Measurements from ENCODE around the gene CPEB4. TPM values are rescaled to one million over a fixed set of nuclear protein-coding genes. Genes with fewer than 3 reads are reported as not detected.

CPEB4 gene
- total and polyA plus RNA-seq, 2 of the 8 experiments (the other 6 are each of a cell fraction or from before 2014, with no cell fraction given) = 8.4 to 13.4 TPM

GRCh38 chr5:173888473-173889131 is 453 bp downstream of the CPEB4 start:
- no peak overlapping the region for H3K4ac ChIP-seq (replicated peaks; ENCODE audit: insufficient read length, low read depth, low read length)
- H2AFZ ChIP-seq (ENCODE audit: low read length) = no peak overlapping the region
- DNase-seq (ENCODE audit: low read depth in 1 of 2, low spot score in 2 of 2) = no peak
- 6% methylated on average over 25 of the region's 37 CpGs; no CpG with 5 or more reads in 1 of the 2 experiments for WGBS, 2 experiments (ENCODE audit: extremely low coverage in 1 of 2, insufficient coverage in 1 of 2, insufficient read length in 1 of 2, insufficient replicate concordance in 2 of 2, low coverage in 1 of 2, low lambda C conversion rate in 2 of 2, missing lambda C conversion rate in 1 of 2)
- no peak overlapping the region for H2BK15ac ChIP-seq (ENCODE audit: low read length)
- no peaks in the 10 kb centered on the region for H3K9me3 ChIP-seq (ENCODE audit: insufficient read depth in 2 of 2, low read depth in 1 of 2, low read length in 1 of 2)
- H3K4me2 ChIP-seq (ENCODE audit: insufficient read depth in 1 of 2, low read depth in 2 of 2, low read length in 2 of 2) = peak overlapping the region; percentile 75 to 85
- no peak overlapping the region; the same call in 1 of the 2 replicates for H4K8ac ChIP-seq (ENCODE audit: extremely low read depth, insufficient read depth, low read length)
- ChIA-PET POLR2A (ENCODE audit: partially characterized antibody) (interaction anchor here (0.6 to 1.5 kb wide), 10 partner anchors 12 to 198 kb away, joined by 3 to 16 read pairs (median 3); no protein-coding TSS in a partner anchor), CTCF (ENCODE audit: partially characterized antibody) (interaction anchor here (0.9 to 1.0 kb wide), 2 partner anchors 36 to 93 kb away, joined by 3 read pairs; no protein-coding TSS in a partner anchor)
- H4K5ac ChIP-seq (ENCODE audit: insufficient read length, low read depth, low read length) = no peak overlapping the region
- H3K27ac ChIP-seq (ENCODE audit: low read depth, low read length) = no peak overlapping the region
- FAIRE-seq = no peak
- no peaks in the 10 kb centered on the region for H3K36me3 ChIP-seq (ENCODE audit: control insufficient read depth in 2 of 4, insufficient read depth in 4 of 4, low read length in 3 of 4)
- no peak overlapping the region for H2BK20ac ChIP-seq (ENCODE audit: low read length)
- H3K9ac ChIP-seq (replicated peaks in 1 of 4; ENCODE audit: extremely low read depth in 1 of 4, low read depth in 3 of 4, low read length in 3 of 4) = peak overlapping the region in 1 of 4 experiments; percentile 73; a peak in 3 of 7 replicates
- H3K79me1 ChIP-seq (ENCODE audit: low read depth, low read length) = no peaks in the 10 kb centered on the region
- no peak overlapping the region for H2BK5ac ChIP-seq (ENCODE audit: low read depth, low read length)
- H4K20me1 ChIP-seq (replicated peaks in 1 of 2; ENCODE audit: control insufficient read depth in 1 of 2, insufficient read depth in 2 of 2, low read length in 2 of 2) = no peaks in the 10 kb centered on the region
- peaks cover 0 to 22% of the 10 kb centered on the region in 2 experiments; a peak in 2 of 4 replicates for H3K79me2 ChIP-seq (ENCODE audit: control insufficient read depth in 1 of 2, insufficient read depth in 2 of 2, low read length in 2 of 2)
- no peak overlapping the region for H2BK12ac ChIP-seq (ENCODE audit: low read depth, low read length)
- no peak overlapping the region for H2BK120ac ChIP-seq (replicated peaks; ENCODE audit: low read depth, low read length)
- H3K4me1 ChIP-seq (replicated peaks in 1 of 4; ENCODE audit: control insufficient read depth in 3 of 4, insufficient read depth in 4 of 4, low read length in 3 of 4) = peaks cover 3 to 10% (median 7%) of the 10 kb centered on the region in 4 experiments
- H3K56ac ChIP-seq (replicated peaks; ENCODE audit: insufficient read length, low read depth, low read length) = no peak overlapping the region
- H3K27me3 ChIP-seq (replicated peaks in 1 of 4; ENCODE audit: control insufficient read depth in 3 of 4, extremely low read depth in 1 of 4, insufficient read depth in 3 of 4, low read length in 3 of 4) = no peaks in the 10 kb centered on the region
- no peak overlapping the region for H4K91ac ChIP-seq (replicated peaks; ENCODE audit: insufficient read length, low read length)
- H2AK5ac ChIP-seq (ENCODE audit: low read depth, low read length) = no peak overlapping the region
- H3K4me3 ChIP-seq (ENCODE audit: extremely low read depth in 1 of 4, insufficient read depth in 2 of 4, low read depth in 3 of 4, low read length in 4 of 4) = peak overlapping the region; percentile 47 to 87 (median 68)
- no peak overlapping the region for H3K23ac ChIP-seq (ENCODE audit: insufficient read length)
- no peak overlapping the region for H3K14ac ChIP-seq (ENCODE audit: insufficient read length)
- no peak overlapping the region for H3K18ac ChIP-seq (ENCODE audit: extremely low read depth, low read length)
- peaks cover 5% of the 10 kb centered on the region for H3K23me2 ChIP-seq (ENCODE audit: low read depth, low read length)
- TF ChIP-seq EP300 (IDR thresholded peaks at IDR 0.05; ENCODE audit: borderline replicate concordance in 1 of 2, low read depth in 2 of 2, low read length in 2 of 2) = no peak
- TF ChIP-seq RFX5 (IDR thresholded peaks at IDR 0.05; ENCODE audit: borderline replicate concordance, low read depth, low read length) = no peak
- peak; percentile 1 for TF ChIP-seq CTBP2 (IDR thresholded peaks at IDR 0.05; ENCODE audit: borderline replicate concordance, insufficient read depth, insufficient read length, low read length)
- TF ChIP-seq ZNF274 (IDR thresholded peaks at IDR 0.05; ENCODE audit: borderline replicate concordance, extremely low read depth, low read length) = no peak
- no peak for TF ChIP-seq TBP (IDR thresholded peaks at IDR 0.05; ENCODE audit: low read depth, low read length)
- TF ChIP-seq SUZ12 (IDR thresholded peaks at IDR 0.05; ENCODE audit: low read length) = no peak
- no peak for TF ChIP-seq JUND (IDR thresholded peaks at IDR 0.05; ENCODE audit: low read length)
- TF ChIP-seq SIRT6 (IDR thresholded peaks at IDR 0.05; ENCODE audit: low read length) = no peak
- TF ChIP-seq RAD21 (IDR thresholded peaks at IDR 0.05 in 1 of 2, conservative IDR thresholded peaks at IDR 0.05 in 1 of 2; ENCODE audit: low read depth in 2 of 2, low read length in 2 of 2) = peak in 1 of 2 experiments; percentile 7; a peak in 1 of 4 replicates
- no peak for TF ChIP-seq ATF3 (IDR thresholded peaks at IDR 0.05; ENCODE audit: insufficient read depth, low read depth, low read length)
- TF ChIP-seq CBX8 (IDR thresholded peaks at IDR 0.05; ENCODE audit: borderline replicate concordance, low read depth, low read length) = no peak

Measured in H1 (cell line).